Endothelial cell of umbilical vein (primary cell): ENCODE measurements around the gene ITGA8. TPM values are rescaled to one million over a fixed set of nuclear protein-coding genes. Genes with fewer than 3 reads are reported as not detected.

Experiments
- BruUV-seq: library from RNA; stranded (reverse); fragments of 400-500 nt; replicated peaks from 2 replicates; lab custom pipeline; 2021; lab: Mats Ljungman, UMichigan
- CTCF ChIA-PET: fragments of 300-600, 350-600 bp; sonication (Branson Sonifier 250); formaldehyde crosslinking; loops from one replicate; lab custom pipeline; 2021; ENCODE audit warnings: antibody characterized with exemption, inconsistent platforms; lab: Charles Lee
- POLR2A ChIA-PET: fragments of 300-600, 350-600 bp; sonication (Branson Sonifier 250); formaldehyde crosslinking; loops from one replicate; lab custom pipeline; 2021; ENCODE audit warnings: antibody characterized with exemption, inconsistent platforms; lab: Charles Lee
- DNase-seq: peaks from one replicate; pipeline ENCODE4 v3.0.0-alpha.2; 2011; ENCODE audit warnings: low read depth, low spot score
- FAIRE-seq: peaks from 2 replicates; lab custom pipeline; 2011; peaks lifted over from hg19 to GRCh38; lab: Jason Lieb, UNC
- H2AFZ ChIP-seq: 2 replicates; pipeline ENCODE4 v1.6.0; 2012; ENCODE audit warnings: low read depth, low read length, control low read depth, inconsistent platforms
- H3K27ac ChIP-seq: 2 replicates; pipeline ENCODE4 v1.5.1; 2011; ENCODE audit warnings: low read depth, mild to moderate bottlenecking, control low read depth, low read length, moderate library complexity; ENCODE audit not compliant: insufficient read depth
- H3K27me3 ChIP-seq, 2 experiments: 2 replicates each; pipeline versions ENCODE4 v1.6.0 to v1.6.1; 2011; ENCODE audit warnings: low read length in 2 of 2, mixed read lengths in 1 of 2; ENCODE audit not compliant: control insufficient read depth in 2 of 2, insufficient read depth in 2 of 2
- H3K36me3 ChIP-seq, 2 experiments: 2 replicates in 1 of 2; 3 replicates in 1 of 2; pipeline ENCODE4 v1.5.1; 2011; ENCODE audit warnings: low read length in 2 of 2, mild to moderate bottlenecking in 1 of 2, moderate library complexity in 1 of 2; ENCODE audit not compliant: control insufficient read depth in 2 of 2, insufficient read depth in 2 of 2; ENCODE audit errors: extremely low read depth in 1 of 2
- H3K4me1 ChIP-seq: 3 replicates; pipeline ENCODE4 v1.5.1; 2011; ENCODE audit warnings: mild to moderate bottlenecking, low read length; ENCODE audit not compliant: control insufficient read depth, insufficient read depth; ENCODE audit errors: extremely low read depth
- H3K4me2 ChIP-seq: 2 replicates; pipeline ENCODE4 v1.6.1; 2011; ENCODE audit warnings: low read length, control low read depth, mixed read lengths; ENCODE audit not compliant: insufficient read depth
- H3K4me3 ChIP-seq, 3 experiments: fragments of 200-600 bp in 1 of 3; sonication (generic), shearing (Covaris generic) in 1 of 3; replicated peaks in 1 of 3; 2 replicates each; pipeline ENCODE4 v1.5.1; 2011 to 2016; ENCODE audit warnings: control low read depth in 3 of 3, low read length in 3 of 3, mild to moderate bottlenecking in 2 of 3, inconsistent platforms in 1 of 3, low read depth in 1 of 3, moderate library complexity in 1 of 3; ENCODE audit not compliant: insufficient read depth in 1 of 3
- H3K79me2 ChIP-seq: 2 replicates; pipeline ENCODE4 v1.6.0; 2012; ENCODE audit warnings: low read length, inconsistent platforms; ENCODE audit not compliant: control insufficient read depth, insufficient read depth
- H3K9ac ChIP-seq: replicated peaks from 2 replicates; pipeline ENCODE3; 2011; ENCODE audit warnings: low read length, control low read depth; ENCODE audit not compliant: insufficient read depth; ENCODE audit errors: extremely low read depth
- H3K9me1 ChIP-seq: replicated peaks from 3 replicates; pipeline ENCODE4 v1.6.0; 2011; ENCODE audit warnings: mild to moderate bottlenecking, low read length; ENCODE audit not compliant: control insufficient read depth, insufficient read depth; ENCODE audit errors: extremely low read depth
- H3K9me3 ChIP-seq: replicated peaks from 2 replicates; pipeline ENCODE4 v1.5.1; 2012; ENCODE audit warnings: low read length, inconsistent platforms; ENCODE audit not compliant: control insufficient read depth, insufficient read depth
- H4K20me1 ChIP-seq: replicated peaks from 2 replicates; pipeline ENCODE3; 2011; ENCODE audit warnings: mild to moderate bottlenecking, low read length; ENCODE audit not compliant: control insufficient read depth, insufficient read depth; ENCODE audit errors: extremely low read depth
- CTCF ChIP-seq, 2 donors: IDR thresholded peaks; 1 replicate in 1 of 2; 2 replicates in 1 of 2; pipeline ENCODE4 v1.5.1; 2011; ENCODE audit warnings: low read length in 2 of 2, mild to moderate bottlenecking in 2 of 2, moderate library complexity in 2 of 2, control low read depth in 1 of 2, inconsistent platforms in 1 of 2, low read depth in 1 of 2; ENCODE audit not compliant: insufficient read depth in 1 of 2; ENCODE audit errors: extremely low read depth in 1 of 2
- GATA2 ChIP-seq: IDR thresholded peaks from 2 replicates; pipeline ENCODE4 v1.7.0; 2011; ENCODE audit warnings: low read depth, mild to moderate bottlenecking, moderate library complexity, mixed read lengths, low read length; ENCODE audit not compliant: insufficient read length, insufficient read depth
- JUN ChIP-seq: IDR thresholded peaks from 2 replicates; pipeline ENCODE4 v1.6.1; 2011; ENCODE audit warnings: borderline replicate concordance, low read depth; ENCODE audit not compliant: insufficient read length, insufficient read depth
- dilution Hi-C: fragments of 300-500 bp; cut with MboI; formaldehyde crosslinking; loops from one replicate; pipeline ENCODE4 v1.15.0; 2019; ENCODE audit warnings: low sequenced_read_pairs; ENCODE audit not compliant: extremely low pct_ligation_motif_present
- intact Hi-C: fragments of 100-400 bp; cut with micrococcal nuclease; formaldehyde crosslinking; loops from one replicate; pipeline ENCODE4 v1.10.0; 2022
- polyA plus RNA-seq, 4 experiments: library from polyadenylated mRNA; depleted of rRNA in 3 of 4; stranded (reverse) in 3 of 4; unstranded in 1 of 4; fragments of >200 nt; gene quantifications; 2 replicates each; pipeline versions ENCODE4 v1.2.1 to v1.2.3, GENCODE V29; 2011 to 2012; ENCODE audit warnings: missing spikeins in 1 of 4
- total RNA-seq: library from RNA; stranded (reverse); gene quantifications from 2 replicates; pipeline ENCODE4 v1.2.3, GENCODE V29; 2021

ITGA8 gene
- total and polyA plus RNA-seq, 2 donors (not counting 3 experiments of a cell fraction or from before 2014, with no cell fraction given), result 0.04 to 0.40 TPM

GRCh38 chr10:15703151-15703880, 16.4 kb downstream of the ITGA8 start:
- H3K9me3 ChIP-seq, result no peaks in the 10 kb centered on the region
- H3K4me2 ChIP-seq, result peak overlapping the region; percentile 69
- H3K79me2 ChIP-seq, result no peaks in the 10 kb centered on the region
- H3K4me1 ChIP-seq, result peaks cover 30% of the 10 kb centered on the region
- FAIRE-seq, result peak; percentile 79
- ChIA-PET POLR2A (no interaction called here), CTCF (interaction anchor here (1.0 to 1.8 kb wide), 3 partner anchors 12 to 118 kb away, joined by 3 to 5 read pairs (median 5); no protein-coding TSS in a partner anchor)
- BruUV-seq, result no TSS peak
- no peaks in the 10 kb centered on the region for H4K20me1 ChIP-seq
- dilution Hi-C loops, result no loop called here
- H3K27ac ChIP-seq, result peak overlapping the region; percentile 53
- H3K9me1 ChIP-seq, result no peaks in the 10 kb centered on the region
- no peak overlapping the region for H2AFZ ChIP-seq
- no peaks in the 10 kb centered on the region for H3K36me3 ChIP-seq
- no peak for TF ChIP-seq CTCF (IDR thresholded peaks at IDR 0.05; ENCODE audit: extremely low read depth in 1 of 2, insufficient read depth in 1 of 2, low read depth in 1 of 2, low read length in 2 of 2)
- peak; percentile 81 for TF ChIP-seq GATA2
- no peak for TF ChIP-seq JUN
- DNase-seq, result peak; percentile 49
- no peak overlapping the region for H3K4me3 ChIP-seq
- intact Hi-C loops, result loop anchor here (2.0 kb wide), 1 partner anchor 73 kb away; no protein-coding TSS in a partner anchor
- H3K27me3 ChIP-seq, result no peaks in the 10 kb centered on the region
- H3K9ac ChIP-seq, result peak overlapping the region; percentile 37
